ENCODE measurements around the gene RBFOX1. TPM values are rescaled to one million over a fixed set of nuclear protein-coding genes. Genes with fewer than 3 reads are reported as not detected.

RBFOX1 gene
- total and polyA plus RNA-seq, 9 donors: 0.28 to 2.6 (median 0.48) TPM; not detected in 2

GRCh38 chr16:7397901-7398300 is 65.3 kb downstream of the RBFOX1 start:
- Histone ChIP-seq H3K36me3 (no peaks in the 10 kb centered on the region), H3K27ac (no peak overlapping the region), H3K4me3 (no peak overlapping the region), H3K9me3 (no peaks in the 10 kb centered on the region), H3K4me1 (ENCODE audit: insufficient read depth) (no peaks in the 10 kb centered on the region), H3K27me3 (no peaks in the 10 kb centered on the region)
- WGBS, 3 donors: 18 to 34% (median 23%) methylated on average over 5 of the region's 5 CpGs
- intact Hi-C loops (cut with DNase I): no loop called here
- TF ChIP-seq CTCF (IDR thresholded peaks at IDR 0.05) (no peak), POLR2A (IDR thresholded peaks at IDR 0.05) (no peak), EP300 (IDR thresholded peaks at IDR 0.05) (no peak)
- DNase-seq: no peak

DNA sequence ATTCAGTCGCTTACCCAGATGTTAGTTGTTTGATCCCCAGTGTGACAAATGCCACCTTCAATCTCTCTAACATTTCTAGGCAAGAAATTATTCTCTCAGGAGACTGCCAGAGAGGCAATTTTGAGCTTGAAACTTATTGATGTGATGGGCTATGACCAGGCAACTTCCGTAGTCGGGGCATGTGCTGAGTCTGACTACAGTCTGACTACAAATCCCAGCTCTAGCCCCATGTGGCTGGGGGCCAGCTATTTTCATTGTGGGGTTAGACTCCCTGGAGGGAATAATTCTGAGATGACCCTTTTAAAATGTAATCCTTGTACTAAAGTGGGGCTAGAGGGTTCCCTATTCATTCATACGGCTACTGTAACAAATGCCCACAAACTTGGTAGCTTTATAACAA is 65.9 kb downstream of the RBFOX1 start:
- no peak for DNase-seq
- H3K9me3 ChIP-seq: no peaks in the 10 kb centered on the region
- intact Hi-C loops (cut with DNase I): no loop called here
- no peaks in the 10 kb centered on the region for H3K36me3 ChIP-seq
- TF ChIP-seq EP300 (IDR thresholded peaks at IDR 0.05) (no peak), POLR2A (IDR thresholded peaks at IDR 0.05) (no peak), CTCF (IDR thresholded peaks at IDR 0.05) (no peak)
- WGBS, 3 donors: 87 to 96% (median 93%) methylated on average over 4 of the region's 4 CpGs
- H3K27me3 ChIP-seq: no peaks in the 10 kb centered on the region
- no peak overlapping the region for H3K27ac ChIP-seq
- H3K4me1 ChIP-seq (ENCODE audit: insufficient read depth): no peaks in the 10 kb centered on the region
- no peak overlapping the region for H3K4me3 ChIP-seq

DNA sequence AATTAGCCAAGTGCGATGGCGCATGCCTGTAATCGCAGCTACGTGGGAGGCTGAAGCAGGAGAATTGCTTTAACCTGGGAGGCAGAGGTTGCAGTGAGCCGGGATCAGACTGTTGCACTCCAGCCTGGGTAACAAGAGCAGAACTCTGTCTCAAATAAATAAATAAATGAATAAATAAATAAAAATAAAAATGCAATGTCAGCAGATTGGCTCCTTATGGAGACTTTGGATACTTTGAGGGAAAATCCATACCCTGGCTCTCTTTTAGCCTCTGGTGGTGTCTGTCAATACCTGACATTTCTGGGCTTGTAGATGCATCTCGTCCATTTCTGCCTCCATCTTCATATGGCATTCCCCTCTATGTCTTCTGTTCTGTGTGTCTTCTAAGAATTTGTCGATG is 66.7 kb downstream of the RBFOX1 start:
- no peak for DNase-seq
- no peaks in the 10 kb centered on the region for H3K4me1 ChIP-seq (ENCODE audit: insufficient read depth)
- intact Hi-C loops (cut with DNase I): no loop called here
- no peaks in the 10 kb centered on the region for H3K27me3 ChIP-seq
- H3K27ac ChIP-seq: no peak overlapping the region
- no peaks in the 10 kb centered on the region for H3K9me3 ChIP-seq
- WGBS, 3 donors: 93 to 94% (median 94%) methylated on average over 7 of the region's 7 CpGs
- H3K4me3 ChIP-seq: no peak overlapping the region
- TF ChIP-seq EP300 (IDR thresholded peaks at IDR 0.05) (no peak), CTCF (IDR thresholded peaks at IDR 0.05) (no peak), POLR2A (IDR thresholded peaks at IDR 0.05) (no peak)
- H3K36me3 ChIP-seq: no peaks in the 10 kb centered on the region

DNA sequence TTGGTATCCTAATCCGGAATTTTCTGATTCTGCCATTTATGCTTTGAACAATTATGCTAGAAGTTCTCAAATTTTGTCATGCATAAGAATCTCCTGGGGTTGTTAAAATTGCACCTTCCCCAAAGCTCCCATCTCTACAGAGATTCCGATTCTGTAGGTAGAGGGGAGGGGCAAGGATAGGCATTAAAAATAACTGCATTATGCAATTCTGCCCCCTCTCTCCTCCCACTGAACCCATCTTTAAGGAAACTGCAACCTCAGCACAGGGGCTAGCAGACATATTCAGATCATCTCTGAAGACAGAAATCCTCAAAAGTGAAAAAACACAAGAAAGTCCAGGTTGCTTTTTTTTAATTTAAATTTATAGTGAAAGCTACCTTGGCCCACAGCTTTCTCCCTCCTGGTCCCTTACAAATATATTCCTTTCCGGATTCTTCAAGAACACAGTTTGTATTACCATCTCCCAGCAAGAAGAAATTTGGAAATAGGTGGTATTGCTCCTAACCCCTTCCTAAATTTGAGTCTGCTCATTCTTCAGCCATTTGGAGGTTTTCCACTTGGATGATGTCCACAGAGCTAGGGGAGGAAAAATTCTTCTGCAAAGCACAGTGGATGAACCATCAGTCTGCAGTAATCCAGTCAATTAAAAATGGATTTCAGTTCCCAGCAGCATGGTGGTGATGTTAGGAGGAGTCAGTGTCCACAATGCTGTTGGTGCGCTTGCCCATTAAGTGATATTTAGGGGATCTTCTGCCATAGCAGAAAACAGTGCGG is 67.7 kb downstream of the RBFOX1 start:
- no peaks in the 10 kb centered on the region for H3K4me1 ChIP-seq (ENCODE audit: insufficient read depth)
- no peak overlapping the region for H3K4me3 ChIP-seq
- intact Hi-C loops (cut with DNase I): no loop called here
- no peaks in the 10 kb centered on the region for H3K9me3 ChIP-seq
- TF ChIP-seq CTCF (IDR thresholded peaks at IDR 0.05) (no peak), EP300 (IDR thresholded peaks at IDR 0.05) (no peak), POLR2A (IDR thresholded peaks at IDR 0.05) (no peak)
- no peak for DNase-seq
- WGBS, 3 donors: 53 to 87% (median 54%) methylated on average over 5 of the region's 5 CpGs
- H3K36me3 ChIP-seq: no peaks in the 10 kb centered on the region
- no peak overlapping the region for H3K27ac ChIP-seq
- H3K27me3 ChIP-seq: no peaks in the 10 kb centered on the region

Data from ovary (tissue), 9 donors.